PC-3 (cell line): Measurements from ENCODE around the gene RDX. TPM values are rescaled to one million over a fixed set of nuclear protein-coding genes. Genes with fewer than 3 reads are reported as not detected.
"Not testable (repeated sequence)": the region's sequence is repeated elsewhere in the genome, so short reads cannot be mapped to it uniquely, and the experiment has no call there.

ENCODE experiments used
- ATAC-seq: fragments of 200-7000 bp; cut with Tn5 transposase; 2 replicates; pipeline ENCODE4 v1.9.1; 2020; ENCODE audit warnings: mild to moderate bottlenecking, moderate library complexity
- BruUV-seq: library from RNA; stranded (reverse); fragments of 400-500 nt; replicated peaks from 2 replicates; lab custom pipeline; 2021; lab: Mats Ljungman, UMichigan
- CTCF ChIA-PET: fragments of 300-600 bp; sonication (Branson Sonifier 250); formaldehyde crosslinking; loops from one replicate; lab custom pipeline; 2022; ENCODE audit warnings: antibody characterized with exemption; lab: Charles Lee
- POLR2A ChIA-PET: fragments of 300-600 bp; sonication (Branson Sonifier 250); formaldehyde crosslinking; loops from one replicate; lab custom pipeline; 2022; ENCODE audit warnings: antibody characterized with exemption; ENCODE audit not compliant: unreplicated experiment; lab: Charles Lee
- DNase-seq: peaks from one replicate; pipeline ENCODE4 v3.0.0-alpha.2; 2015
- H2AFZ ChIP-seq: fragments of 300-600 bp; sonication (generic); 2 replicates; pipeline ENCODE4 v1.6.0; 2016; ENCODE audit warnings: antibody characterized with exemption, low read length
- H3F3A ChIP-seq: fragments of 300-600 bp; sonication (generic); one replicate; pipeline ENCODE4 v1.6.0; 2017; ENCODE audit warnings: antibody characterized with exemption, low read length, control low read depth, mild to moderate bottlenecking; ENCODE audit not compliant: unreplicated experiment
- H3K27ac ChIP-seq: fragments of 300-600 bp; sonication (generic); 2 replicates; pipeline ENCODE4 v1.5.1; 2016; ENCODE audit warnings: mild to moderate bottlenecking, low read length
- H3K27me3 ChIP-seq: fragments of 300-600 bp; sonication (generic); 2 replicates; pipeline ENCODE4 v1.6.1; 2016; ENCODE audit warnings: low read length, mixed read lengths
- H3K36me3 ChIP-seq: fragments of 300-600 bp; sonication (generic); 2 replicates; pipeline ENCODE4 v1.6.1; 2016; ENCODE audit warnings: low read depth, mixed run types, low read length, mixed read lengths
- H3K4me1 ChIP-seq: fragments of 300-600 bp; sonication (generic); 2 replicates; pipeline ENCODE4 v1.5.1; 2016; ENCODE audit warnings: low read length; ENCODE audit not compliant: insufficient read depth
- H3K4me2 ChIP-seq: fragments of 300-600 bp; sonication (generic); 2 replicates; pipeline ENCODE4 v1.6.0; 2016; ENCODE audit warnings: low read length
- H3K4me3 ChIP-seq: fragments of 300-600 bp; sonication (generic); 2 replicates; pipeline ENCODE4 v1.5.1; 2016; ENCODE audit warnings: mild to moderate bottlenecking, low read length, mixed read lengths
- H3K79me2 ChIP-seq: fragments of 300-600 bp; sonication (generic); 2 replicates; pipeline ENCODE4 v1.6.1; 2017; ENCODE audit warnings: low read length, mixed read lengths
- H3K9ac ChIP-seq: fragments of 300-600 bp; sonication (generic); 2 replicates; pipeline ENCODE4 v1.6.0; 2016; ENCODE audit warnings: mild to moderate bottlenecking, low read length
- H3K9me2 ChIP-seq: fragments of 300-600 bp; sonication (generic); replicated peaks from 2 replicates; pipeline ENCODE4 v1.6.1; 2016; ENCODE audit warnings: mixed run types, low read length, mixed read lengths
- H3K9me3 ChIP-seq: fragments of 300-600 bp; sonication (generic); 2 replicates; pipeline ENCODE4 v1.6.1; 2016; ENCODE audit warnings: low read length, mixed read lengths
- H4K20me1 ChIP-seq: fragments of 300-600 bp; sonication (generic); 2 replicates; pipeline ENCODE4 v1.6.1; 2016; ENCODE audit warnings: low read length, mixed read lengths
- EZH2 ChIP-seq: fragments of 300-600 bp; sonication (generic); IDR thresholded peaks from one replicate; pipeline ENCODE4 v1.6.1; 2017; ENCODE audit warnings: antibody characterized with exemption, mild to moderate bottlenecking, low read length; ENCODE audit not compliant: unreplicated experiment
- EZH2phosphoT487 ChIP-seq: fragments of 300-600 bp; sonication (generic); IDR thresholded peaks from 2 replicates; pipeline ENCODE4 v1.6.1; 2018; ENCODE audit warnings: mild to moderate bottlenecking, antibody characterized with exemption, low read length, borderline replicate concordance
- intact Hi-C: fragments of 100-400 bp; cut with micrococcal nuclease; formaldehyde crosslinking; loops from 2 replicates; pipeline ENCODE4 v1.9.0; 2023
- total RNA-seq: library from RNA; depleted of rRNA; stranded (reverse); fragments of >200 nt; gene quantifications from 2 replicates; pipeline ENCODE4 v1.2.3, GENCODE V29; 2014
- TF ChIP-seq, protein P1 (sequence below): fragments of 300-600 bp; sonication (generic); conservative IDR thresholded peaks from 2 replicates; pipeline ENCODE4 v1.5.1; 2017; ENCODE audit warnings: antibody characterized with exemption, low read depth, mild to moderate bottlenecking, low read length

Gene RDX
- total RNA-seq, 1 experiment from 2014 or later, result 86.2 TPM

GRCh38 chr11:110286298-110287040, 9.9 kb downstream of the RDX start:
- H3K9me2 ChIP-seq, result no peaks in the 10 kb centered on the region

DNA sequence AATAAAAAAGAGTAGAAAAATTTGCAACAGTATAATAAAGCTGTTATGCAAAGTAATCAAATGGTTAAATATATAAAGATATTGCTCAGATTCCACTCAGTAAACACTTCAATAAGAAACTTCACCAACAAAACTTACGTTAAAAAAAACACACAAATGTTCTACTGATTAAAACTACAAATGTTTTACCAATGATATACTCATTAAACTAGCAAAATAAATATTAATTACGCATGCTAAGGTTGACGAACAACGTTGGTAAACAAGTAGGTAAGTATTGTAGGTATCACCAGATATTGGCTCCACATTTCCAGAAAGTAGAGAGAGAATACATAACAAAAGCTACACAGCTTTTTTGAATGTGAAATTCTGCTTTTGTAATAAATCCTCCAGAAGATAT, 12.6 kb downstream of the RDX start:
- Histone ChIP-seq H3K9me3 (no peaks in the 10 kb centered on the region), H3K36me3 (peaks cover 7% of the 10 kb centered on the region; the same call in 1 of the 2 replicates), H3K9ac (no peak overlapping the region), H3K4me2 (no peak overlapping the region), H3F3A (no peaks in the 10 kb centered on the region), H4K20me1 (peaks cover 31% of the 10 kb centered on the region), H3K27ac (no peak overlapping the region), H2AFZ (no peak overlapping the region), H3K9me2 (no peaks in the 10 kb centered on the region), H3K27me3 (no peaks in the 10 kb centered on the region), H3K79me2 (peaks cover 98% of the 10 kb centered on the region), H3K4me3 (no peak overlapping the region), H3K4me1 (no peaks in the 10 kb centered on the region)
- no peak for DNase-seq
- intact Hi-C loops, result no loop called here
- no peak for TF ChIP-seq EZH2
- no peak for TF ChIP-seq EZH2phosphoT487
- TF ChIP-seq, protein P1, sequence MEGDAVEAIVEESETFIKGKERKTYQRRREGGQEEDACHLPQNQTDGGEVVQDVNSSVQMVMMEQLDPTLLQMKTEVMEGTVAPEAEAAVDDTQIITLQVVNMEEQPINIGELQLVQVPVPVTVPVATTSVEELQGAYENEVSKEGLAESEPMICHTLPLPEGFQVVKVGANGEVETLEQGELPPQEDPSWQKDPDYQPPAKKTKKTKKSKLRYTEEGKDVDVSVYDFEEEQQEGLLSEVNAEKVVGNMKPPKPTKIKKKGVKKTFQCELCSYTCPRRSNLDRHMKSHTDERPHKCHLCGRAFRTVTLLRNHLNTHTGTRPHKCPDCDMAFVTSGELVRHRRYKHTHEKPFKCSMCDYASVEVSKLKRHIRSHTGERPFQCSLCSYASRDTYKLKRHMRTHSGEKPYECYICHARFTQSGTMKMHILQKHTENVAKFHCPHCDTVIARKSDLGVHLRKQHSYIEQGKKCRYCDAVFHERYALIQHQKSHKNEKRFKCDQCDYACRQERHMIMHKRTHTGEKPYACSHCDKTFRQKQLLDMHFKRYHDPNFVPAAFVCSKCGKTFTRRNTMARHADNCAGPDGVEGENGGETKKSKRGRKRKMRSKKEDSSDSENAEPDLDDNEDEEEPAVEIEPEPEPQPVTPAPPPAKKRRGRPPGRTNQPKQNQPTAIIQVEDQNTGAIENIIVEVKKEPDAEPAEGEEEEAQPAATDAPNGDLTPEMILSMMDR, result no peak
- no TSS peak for BruUV-seq
- POLR2A ChIA-PET, result no interaction called here
- CTCF ChIA-PET, result no interaction called here
- no peak for ATAC-seq

More at GRCh38 chr11:110286298-110287040, 9.9 kb downstream of the RDX start:
- Histone ChIP-seq H3K9ac (no peak overlapping the region), H3F3A (no peaks in the 10 kb centered on the region), H3K79me2 (peaks cover 100% of the 10 kb centered on the region), H3K27ac (no peak overlapping the region), H3K4me3 (no peak overlapping the region), H3K9me3 (no peaks in the 10 kb centered on the region), H3K27me3 (no peaks in the 10 kb centered on the region), H3K4me2 (no peak overlapping the region), H4K20me1 (peaks cover 40% of the 10 kb centered on the region), H3K4me1 (no peaks in the 10 kb centered on the region), H2AFZ (no peak overlapping the region), H3K36me3 (no peaks in the 10 kb centered on the region)
- TF ChIP-seq EZH2phosphoT487 (no peak), EZH2 (no peak)
- TF ChIP-seq, protein P1, result no peak
- no TSS peak for BruUV-seq
- CTCF ChIA-PET, result no interaction called here
- POLR2A ChIA-PET, result no interaction called here
- DNase-seq (no peak), ATAC-seq (no peak)
- intact Hi-C loops, result no loop called here

DNA sequence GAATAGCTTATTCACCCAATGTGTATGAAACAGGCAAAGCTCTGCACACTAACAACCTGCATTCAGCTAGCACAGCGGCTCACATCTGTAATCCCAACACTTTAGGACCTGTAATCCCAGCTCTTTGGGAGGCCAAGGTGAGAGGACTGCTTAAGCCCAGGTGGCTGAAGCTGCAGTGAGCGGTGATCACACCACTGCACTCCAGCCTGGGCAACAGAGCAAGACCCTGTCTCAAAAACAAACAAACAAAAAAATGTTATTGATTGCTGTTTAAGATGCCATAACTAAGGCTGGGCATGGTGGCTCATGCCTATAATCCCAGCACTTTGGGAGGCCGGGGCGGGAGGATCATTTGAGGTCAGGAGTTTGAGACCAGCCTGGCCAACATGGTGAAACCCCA, 15.8 kb downstream of the RDX start:
- peaks cover 15% of the 10 kb centered on the region for H4K20me1 ChIP-seq

More for the DNA sequence above, 15.8 kb downstream of the RDX start:
- H3K9me2 ChIP-seq, ATAC-seq, H3K9ac ChIP-seq, H3K27me3 ChIP-seq, POLR2A ChIA-PET, H3K4me2 ChIP-seq, H2AFZ ChIP-seq, H3K4me1 ChIP-seq, CTCF ChIA-PET, BruUV-seq, intact Hi-C loops, H3F3A ChIP-seq, H3K9me3 ChIP-seq, DNase-seq, H3K4me3 ChIP-seq, H3K27ac ChIP-seq: not testable (repeated sequence)
- Histone ChIP-seq H3K36me3 (peaks cover 34% of the 10 kb centered on the region), H3K79me2 (peaks cover 95% of the 10 kb centered on the region)
